Endothelial cell of umbilical vein (primary cell): Measurements from ENCODE around the gene LENEP. TPM values are rescaled to one million over a fixed set of nuclear protein-coding genes. Genes with fewer than 3 reads are reported as not detected.
A peak's percentile ranks its signal among the peaks of the same experiment; 100 is the strongest.
"Not testable (repeated sequence)": the region's sequence is repeated elsewhere in the genome, so short reads cannot be mapped to it uniquely, and the experiment has no call there.

ENCODE experiments used
- BruUV-seq: library from RNA; stranded (reverse); fragments of 400-500 nt; replicated peaks from 2 replicates; lab custom pipeline; 2021; lab: Mats Ljungman, UMichigan
- CTCF ChIA-PET: fragments of 300-600, 350-600 bp; sonication (Branson Sonifier 250); formaldehyde crosslinking; loops from one replicate; lab custom pipeline; 2021; ENCODE audit warnings: antibody characterized with exemption, inconsistent platforms; lab: Charles Lee
- POLR2A ChIA-PET: fragments of 300-600, 350-600 bp; sonication (Branson Sonifier 250); formaldehyde crosslinking; loops from one replicate; lab custom pipeline; 2021; ENCODE audit warnings: antibody characterized with exemption, inconsistent platforms; lab: Charles Lee
- DNase-seq: peaks from one replicate; pipeline ENCODE4 v3.0.0-alpha.2; 2011; ENCODE audit warnings: low read depth, low spot score
- FAIRE-seq: peaks from 2 replicates; lab custom pipeline; 2011; peaks lifted over from hg19 to GRCh38; lab: Jason Lieb, UNC
- H2AFZ ChIP-seq: 2 replicates; pipeline ENCODE4 v1.6.0; 2012; ENCODE audit warnings: low read depth, low read length, control low read depth, inconsistent platforms
- H3K27ac ChIP-seq: 2 replicates; pipeline ENCODE4 v1.5.1; 2011; ENCODE audit warnings: low read depth, mild to moderate bottlenecking, control low read depth, low read length, moderate library complexity; ENCODE audit not compliant: insufficient read depth
- H3K27me3 ChIP-seq, 2 experiments: 2 replicates each; pipeline versions ENCODE4 v1.6.0 to v1.6.1; 2011; ENCODE audit warnings: low read length in 2 of 2, mixed read lengths in 1 of 2; ENCODE audit not compliant: control insufficient read depth in 2 of 2, insufficient read depth in 2 of 2
- H3K36me3 ChIP-seq, 2 experiments: 2 replicates in 1 of 2; 3 replicates in 1 of 2; pipeline ENCODE4 v1.5.1; 2011; ENCODE audit warnings: low read length in 2 of 2, mild to moderate bottlenecking in 1 of 2, moderate library complexity in 1 of 2; ENCODE audit not compliant: control insufficient read depth in 2 of 2, insufficient read depth in 2 of 2; ENCODE audit errors: extremely low read depth in 1 of 2
- H3K4me1 ChIP-seq: 3 replicates; pipeline ENCODE4 v1.5.1; 2011; ENCODE audit warnings: mild to moderate bottlenecking, low read length; ENCODE audit not compliant: control insufficient read depth, insufficient read depth; ENCODE audit errors: extremely low read depth
- H3K4me2 ChIP-seq: 2 replicates; pipeline ENCODE4 v1.6.1; 2011; ENCODE audit warnings: low read length, control low read depth, mixed read lengths; ENCODE audit not compliant: insufficient read depth
- H3K4me3 ChIP-seq, 3 experiments: fragments of 200-600 bp in 1 of 3; sonication (generic), shearing (Covaris generic) in 1 of 3; replicated peaks in 1 of 3; 2 replicates each; pipeline ENCODE4 v1.5.1; 2011 to 2016; ENCODE audit warnings: control low read depth in 3 of 3, low read length in 3 of 3, mild to moderate bottlenecking in 2 of 3, inconsistent platforms in 1 of 3, low read depth in 1 of 3, moderate library complexity in 1 of 3; ENCODE audit not compliant: insufficient read depth in 1 of 3
- H3K79me2 ChIP-seq: 2 replicates; pipeline ENCODE4 v1.6.0; 2012; ENCODE audit warnings: low read length, inconsistent platforms; ENCODE audit not compliant: control insufficient read depth, insufficient read depth
- H3K9ac ChIP-seq: replicated peaks from 2 replicates; pipeline ENCODE3; 2011; ENCODE audit warnings: low read length, control low read depth; ENCODE audit not compliant: insufficient read depth; ENCODE audit errors: extremely low read depth
- H3K9me1 ChIP-seq: replicated peaks from 3 replicates; pipeline ENCODE4 v1.6.0; 2011; ENCODE audit warnings: mild to moderate bottlenecking, low read length; ENCODE audit not compliant: control insufficient read depth, insufficient read depth; ENCODE audit errors: extremely low read depth
- H3K9me3 ChIP-seq: replicated peaks from 2 replicates; pipeline ENCODE4 v1.5.1; 2012; ENCODE audit warnings: low read length, inconsistent platforms; ENCODE audit not compliant: control insufficient read depth, insufficient read depth
- H4K20me1 ChIP-seq: replicated peaks from 2 replicates; pipeline ENCODE3; 2011; ENCODE audit warnings: mild to moderate bottlenecking, low read length; ENCODE audit not compliant: control insufficient read depth, insufficient read depth; ENCODE audit errors: extremely low read depth
- CTCF ChIP-seq, 2 donors: IDR thresholded peaks; 1 replicate in 1 of 2; 2 replicates in 1 of 2; pipeline ENCODE4 v1.5.1; 2011; ENCODE audit warnings: low read length in 2 of 2, mild to moderate bottlenecking in 2 of 2, moderate library complexity in 2 of 2, control low read depth in 1 of 2, inconsistent platforms in 1 of 2, low read depth in 1 of 2; ENCODE audit not compliant: insufficient read depth in 1 of 2; ENCODE audit errors: extremely low read depth in 1 of 2
- EZH2 ChIP-seq: IDR thresholded peaks from 2 replicates; pipeline ENCODE4 v1.6.1; 2012; ENCODE audit warnings: borderline replicate concordance, low read depth, mild to moderate bottlenecking, moderate library complexity, low read length, inconsistent platforms; ENCODE audit not compliant: severe bottlenecking
- FOS ChIP-seq: IDR thresholded peaks from 2 replicates; pipeline ENCODE4 v1.6.1; 2011; ENCODE audit warnings: mild to moderate bottlenecking, low read length, moderate library complexity, borderline replicate concordance; ENCODE audit not compliant: insufficient read depth
- GATA2 ChIP-seq: IDR thresholded peaks from 2 replicates; pipeline ENCODE4 v1.7.0; 2011; ENCODE audit warnings: low read depth, mild to moderate bottlenecking, moderate library complexity, mixed read lengths, low read length; ENCODE audit not compliant: insufficient read length, insufficient read depth
- JUN ChIP-seq: IDR thresholded peaks from 2 replicates; pipeline ENCODE4 v1.6.1; 2011; ENCODE audit warnings: borderline replicate concordance, low read depth; ENCODE audit not compliant: insufficient read length, insufficient read depth
- MAX ChIP-seq: IDR thresholded peaks from 2 replicates; pipeline ENCODE4 v1.6.1; 2011; ENCODE audit not compliant: insufficient read depth, insufficient read length
- MYC ChIP-seq: IDR thresholded peaks from one replicate; pipeline ENCODE4 v1.6.1; 2011; ENCODE audit warnings: mild to moderate bottlenecking, low read depth, low read length
- POLR2A ChIP-seq: IDR thresholded peaks from 2 replicates; pipeline ENCODE4 v1.6.1; 2012; ENCODE audit warnings: low read depth, mild to moderate bottlenecking, control low read depth, low read length
- POLR2AphosphoS5 ChIP-seq: IDR thresholded peaks from 2 replicates; pipeline ENCODE4 v1.6.1; 2012; ENCODE audit warnings: low read depth, mild to moderate bottlenecking, control low read depth, low read length, moderate library complexity; ENCODE audit not compliant: insufficient read depth
- dilution Hi-C: fragments of 300-500 bp; cut with MboI; formaldehyde crosslinking; loops from one replicate; pipeline ENCODE4 v1.15.0; 2019; ENCODE audit warnings: low sequenced_read_pairs; ENCODE audit not compliant: extremely low pct_ligation_motif_present
- intact Hi-C: fragments of 100-400 bp; cut with micrococcal nuclease; formaldehyde crosslinking; loops from one replicate; pipeline ENCODE4 v1.10.0; 2022
- polyA plus RNA-seq, 4 experiments: library from polyadenylated mRNA; depleted of rRNA in 3 of 4; stranded (reverse) in 3 of 4; unstranded in 1 of 4; fragments of >200 nt; gene quantifications; 2 replicates each; pipeline versions ENCODE4 v1.2.1 to v1.2.3, GENCODE V29; 2011 to 2012; ENCODE audit warnings: missing spikeins in 1 of 4
- total RNA-seq: library from RNA; stranded (reverse); gene quantifications from 2 replicates; pipeline ENCODE4 v1.2.3, GENCODE V29; 2021

LENEP gene
- total and polyA plus RNA-seq, 2 donors (not counting 3 experiments of a cell fraction or from before 2014, with no cell fraction given) = 0.64 TPM; not detected in 1

- H3K4me2 ChIP-seq, H3K27ac ChIP-seq, H3K4me3 ChIP-seq, H3K9me3 ChIP-seq, H4K20me1 ChIP-seq, H2AFZ ChIP-seq, H3K36me3 ChIP-seq, H3K79me2 ChIP-seq, BruUV-seq, H3K27me3 ChIP-seq, H3K9me1 ChIP-seq, H3K9ac ChIP-seq, dilution Hi-C loops: not testable (repeated sequence)
- ChIA-PET CTCF (interaction anchor here (0.5 to 4.7 kb wide), 16 partner anchors 12 to 436 kb away, joined by 3 to 65 read pairs (median 6); partner anchors contain the start of genes FLAD1, PBXIP1, PYGO2 and SHC1), POLR2A (interaction anchor here (0.7 to 1.1 kb wide), 4 partner anchors 10 to 516 kb away, joined by 4 to 10 read pairs (median 7); partner anchors contain the start of gene SHC1)
- peak; percentile 34 to 36 for TF ChIP-seq CTCF (IDR thresholded peaks at IDR 0.05; ENCODE audit: extremely low read depth in 1 of 2, insufficient read depth in 1 of 2, low read depth in 1 of 2, low read length in 2 of 2)
- DNase-seq (peak; percentile 80), FAIRE-seq (peak; percentile 83)
- peaks cover 11% of the 10 kb centered on the region for H3K4me1 ChIP-seq
- intact Hi-C loops = loop anchor here (1.0 to 5.0 kb wide), 2 partner anchors 20 to 328 kb away; no protein-coding TSS in a partner anchor
These were observed 2.1 kb downstream of the LENEP start for GRCh38 chr1:154995301-154995983.

- Histone ChIP-seq H3K27me3 (no peaks in the 10 kb centered on the region), H3K9me1 (no peaks in the 10 kb centered on the region), H3K4me3 (no peak overlapping the region), H3K9ac (no peak overlapping the region), H3K4me2 (no peak overlapping the region), H4K20me1 (no peaks in the 10 kb centered on the region), H3K79me2 (no peaks in the 10 kb centered on the region), H3K36me3 (no peaks in the 10 kb centered on the region), H2AFZ (no peak overlapping the region), H3K4me1 (peaks cover 15% of the 10 kb centered on the region), H3K9me3 (no peaks in the 10 kb centered on the region), H3K27ac (no peak overlapping the region)
- TF ChIP-seq FOS = no peak
- TF ChIP-seq GATA2 = no peak
- no peak for TF ChIP-seq POLR2AphosphoS5
- no peak for TF ChIP-seq JUN
- no peak for TF ChIP-seq EZH2
- no peak for TF ChIP-seq MAX
- no peak for TF ChIP-seq POLR2A
- no peak for TF ChIP-seq CTCF (IDR thresholded peaks at IDR 0.05; ENCODE audit: extremely low read depth in 1 of 2, insufficient read depth in 1 of 2, low read depth in 1 of 2, low read length in 2 of 2)
- TF ChIP-seq MYC = no peak
- CTCF ChIA-PET = interaction anchor here (0.8 to 4.7 kb wide), 14 partner anchors 19 to 438 kb away, joined by 3 to 65 read pairs (median 6); partner anchors contain the start of genes PBXIP1, PYGO2 and SHC1
- no peak for DNase-seq
- intact Hi-C loops (loop anchor here (5.0 kb wide), 1 partner anchor 330 kb away; no protein-coding TSS in a partner anchor), dilution Hi-C loops (no loop called here)
- POLR2A ChIA-PET = interaction anchor here (0.8 to 1.2 kb wide), 2 partner anchors 20 to 23 kb away, joined by 3 read pairs; no protein-coding TSS in a partner anchor
- BruUV-seq = no TSS peak
- no peak for FAIRE-seq
These were observed 3.7 kb downstream of the LENEP start for GRCh38 chr1:154996966-154997701.
